CD14-positive monocyte (primary cell): ENCODE data around the gene HECW1. TPM values are rescaled to one million over a fixed set of nuclear protein-coding genes. Genes with fewer than 3 reads are reported as not detected.

Experiments used
- DNase-seq, 3 donors: peaks; one replicate each; pipeline ENCODE4 v3.0.0-alpha.2; 2011 to 2022
- H2AFZ ChIP-seq: 2 replicates; pipeline ENCODE4 v1.6.0; 2012; ENCODE audit warnings: mild to moderate bottlenecking, low read depth, low read length, inconsistent platforms; ENCODE audit not compliant: insufficient read depth, poor library complexity, severe bottlenecking
- H3K27ac ChIP-seq, 2 donors: 1 replicate in 1 of 2; 2 replicates in 1 of 2; pipeline ENCODE4 v1.5.1; 2012 to 2013; ENCODE audit warnings: low read length in 2 of 2, control low read depth in 1 of 2, inconsistent platforms in 1 of 2, low read depth in 1 of 2, mild to moderate bottlenecking in 1 of 2
- H3K27me3 ChIP-seq, 2 donors: one replicate each; pipeline versions ENCODE4 v1.6.0 to v1.6.1; 2011 to 2013; ENCODE audit warnings: low read length in 2 of 2; ENCODE audit not compliant: control insufficient read depth in 2 of 2, insufficient read depth in 2 of 2
- H3K36me3 ChIP-seq, 2 donors: replicated peaks in 1 of 2; 1 replicate in 1 of 2; 2 replicates in 1 of 2; pipeline versions ENCODE4 v1.5.1 to v1.6.1; 2012 to 2013; ENCODE audit warnings: low read length in 2 of 2, control low read depth in 1 of 2, inconsistent platforms in 1 of 2, mild to moderate bottlenecking in 1 of 2; ENCODE audit not compliant: insufficient read depth in 2 of 2, control insufficient read depth in 1 of 2
- H3K4me1 ChIP-seq, 2 donors: 1 replicate in 1 of 2; 2 replicates in 1 of 2; pipeline versions ENCODE4 v1.5.1 to v1.6.1; 2012 to 2013; ENCODE audit warnings: low read length in 2 of 2, control low read depth in 1 of 2, inconsistent platforms in 1 of 2, mild to moderate bottlenecking in 1 of 2, moderate library complexity in 1 of 2; ENCODE audit not compliant: insufficient read depth in 2 of 2, control insufficient read depth in 1 of 2
- H3K4me2 ChIP-seq: replicated peaks from 2 replicates; pipeline ENCODE3; 2012; ENCODE audit warnings: low read length, moderate library complexity, mild to moderate bottlenecking; ENCODE audit not compliant: poor library complexity, severe bottlenecking; ENCODE audit errors: extremely low read depth
- H3K4me3 ChIP-seq, 3 experiments: fragments of 200-600 bp in 1 of 3; sonication (generic) in 1 of 3; replicated peaks in 1 of 3; 1 replicate in 2 of 3; 2 replicates in 1 of 3; pipeline ENCODE4 v1.5.1; 2011 to 2013; ENCODE audit warnings: low read length in 3 of 3, mild to moderate bottlenecking in 3 of 3, control low read depth in 2 of 3, low read depth in 2 of 3, inconsistent platforms in 1 of 3, moderate library complexity in 1 of 3
- H3K79me2 ChIP-seq: 2 replicates; pipeline ENCODE4 v1.6.0; 2012; ENCODE audit warnings: mild to moderate bottlenecking, control low read depth, inconsistent platforms, low read length, moderate library complexity; ENCODE audit not compliant: insufficient read depth
- H3K9ac ChIP-seq: 2 replicates; pipeline ENCODE4 v1.6.0; 2017; ENCODE audit warnings: low read length, mild to moderate bottlenecking; ENCODE audit not compliant: insufficient read depth, poor library complexity, severe bottlenecking
- H3K9me3 ChIP-seq, 2 donors: replicated peaks in 1 of 2; 1 replicate in 1 of 2; 2 replicates in 1 of 2; pipeline versions ENCODE4 v1.5.1 to v1.6.1; 2012 to 2013; ENCODE audit warnings: low read length in 2 of 2, control low read depth in 1 of 2; ENCODE audit not compliant: control insufficient read depth in 1 of 2, insufficient read depth in 1 of 2
- H4K20me1 ChIP-seq: 2 replicates; pipeline ENCODE4 v1.6.0; 2012; ENCODE audit warnings: mild to moderate bottlenecking, low read length, control low read depth, moderate library complexity; ENCODE audit not compliant: insufficient read depth
- H3K27ac Mint-ChIP-seq, 7 donors: one replicate each; pipeline ENCODE4 v1.8.0; 2020; ENCODE audit warnings: mild to moderate bottlenecking in 7 of 7, mixed read lengths in 7 of 7, moderate library complexity in 6 of 7, inconsistent platforms in 2 of 7
- H3K27me3 Mint-ChIP-seq, 3 donors: one replicate each; pipeline ENCODE4 v1.8.0; 2021 to 2022; ENCODE audit warnings: low read depth in 3 of 3, mild to moderate bottlenecking in 3 of 3, mixed read lengths in 3 of 3, moderate library complexity in 3 of 3, inconsistent platforms in 1 of 3
- H3K36me3 Mint-ChIP-seq, 2 donors: one replicate each; pipeline ENCODE4 v1.8.0; 2020; ENCODE audit warnings: mixed read lengths in 2 of 2, inconsistent platforms in 1 of 2, mild to moderate bottlenecking in 1 of 2
- H3K4me1 Mint-ChIP-seq: one replicate; pipeline ENCODE4 v1.8.0; 2020; ENCODE audit warnings: mild to moderate bottlenecking, mixed read lengths
- H3K4me3 Mint-ChIP-seq, 2 donors: one replicate each; pipeline ENCODE4 v1.8.0; 2020; ENCODE audit warnings: mild to moderate bottlenecking in 2 of 2, mixed read lengths in 2 of 2, moderate library complexity in 1 of 2
- H3K9me3 Mint-ChIP-seq, 7 donors: one replicate each; pipeline ENCODE4 v1.8.0; 2020 to 2022; ENCODE audit warnings: mixed read lengths in 7 of 7, mild to moderate bottlenecking in 6 of 7, moderate library complexity in 6 of 7, inconsistent platforms in 2 of 7
- CTCF ChIP-seq: fragments of 200-600 bp; IDR thresholded peaks from one replicate; pipeline ENCODE4 v1.8.0; 2022; ENCODE audit warnings: antibody characterized with exemption, mild to moderate bottlenecking
- WGBS: methylation state at CpG from one replicate; pipeline ENCODE4 v1.1.5; 2013; ENCODE audit warnings: missing lambda C conversion rate; ENCODE audit not compliant: insufficient coverage; 5-methylcytosine and 5-hydroxymethylcytosine counted together
- intact Hi-C, 2 donors: fragments of 100-400 bp; cut with micrococcal nuclease; formaldehyde crosslinking; loops; one replicate each; pipeline versions ENCODE4 v1.15.0 to v1.15.1; 2023
- polyA plus RNA-seq, 3 donors: library from polyadenylated mRNA; depleted of rRNA in 1 of 3; unstranded in 2 of 3; stranded (reverse) in 1 of 3; fragments of 300-500 nt in 2 of 3; fragments of >200 nt in 1 of 3; fragmentation: Illumina TruSeq in 2 of 3; gene quantifications; 1 replicate in 2 of 3; 2 replicates in 1 of 3; pipeline ENCODE4 v1.2.3, GENCODE V29; 2012 to 2021

HECW1 gene
- polyA plus RNA-seq, 3 donors: not detected

DNA sequence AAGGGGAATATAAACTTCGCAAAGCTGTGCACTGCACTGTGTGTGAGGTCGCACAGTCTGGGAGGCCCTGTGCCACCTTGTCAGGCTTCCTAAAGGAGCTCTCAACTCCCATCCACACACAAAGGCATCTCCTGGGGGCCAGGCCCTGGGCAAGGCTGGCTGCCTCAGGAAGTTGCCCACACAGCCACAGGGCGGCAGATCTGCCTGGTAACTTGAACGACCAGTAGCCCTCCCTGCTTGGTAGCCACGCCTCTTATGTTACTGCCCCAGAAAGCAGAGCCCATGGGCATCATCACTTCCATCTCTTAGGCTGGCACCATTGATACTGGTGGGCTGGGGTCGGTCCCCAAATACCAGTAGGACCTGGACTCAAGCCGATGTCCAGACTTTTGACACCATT lies 82.8 kb downstream of the HECW1 start:
- Histone ChIP-seq H3K36me3 (no peaks in the 10 kb centered on the region), H3K27me3 (no peaks in the 10 kb centered on the region), H3K27ac (no peak overlapping the region), H3K9ac (no peak overlapping the region), H3K4me1 (no peaks in the 10 kb centered on the region), H3K4me2 (no peak overlapping the region), H3K4me3 (no peak overlapping the region), H3K79me2 (no peaks in the 10 kb centered on the region), H4K20me1 (no peaks in the 10 kb centered on the region), H3K9me3 (no peaks in the 10 kb centered on the region), H2AFZ (no peak overlapping the region)
- TF ChIP-seq CTCF: no peak
- H3K27me3 Mint-ChIP-seq: peaks cover 0 to 1% (median 0%) of the 10 kb centered on the region in 3 donors
- intact Hi-C loops: no loop called here
- no peak overlapping the region for H3K27ac Mint-ChIP-seq
- WGBS: 100% methylated on average over 1 of the region's 7 CpGs
- no peak overlapping the region for H3K4me3 Mint-ChIP-seq
- H3K4me1 Mint-ChIP-seq: no peaks in the 10 kb centered on the region
- peaks cover 0 to 2% (median 0%) of the 10 kb centered on the region in 7 donors for H3K9me3 Mint-ChIP-seq
- no peak for DNase-seq
- H3K36me3 Mint-ChIP-seq: no peaks in the 10 kb centered on the region

GRCh38 chr7:43195768-43196167 lies 83.3 kb downstream of the HECW1 start:
- no peak overlapping the region for H3K4me3 ChIP-seq
- intact Hi-C loops: no loop called here
- H3K4me3 Mint-ChIP-seq: no peak overlapping the region
- no peak for DNase-seq
- peaks cover 0 to 2% (median 0%) of the 10 kb centered on the region in 7 donors for H3K9me3 Mint-ChIP-seq
- no peaks in the 10 kb centered on the region for H3K79me2 ChIP-seq
- H3K36me3 ChIP-seq: no peaks in the 10 kb centered on the region
- peaks cover 0 to 1% (median 0%) of the 10 kb centered on the region in 3 donors for H3K27me3 Mint-ChIP-seq
- no peaks in the 10 kb centered on the region for H4K20me1 ChIP-seq
- H3K4me2 ChIP-seq: no peak overlapping the region
- WGBS: no CpG with 5 or more reads among the region's 5 CpGs
- H3K36me3 Mint-ChIP-seq: no peaks in the 10 kb centered on the region
- H2AFZ ChIP-seq: no peak overlapping the region
- no peaks in the 10 kb centered on the region for H3K4me1 Mint-ChIP-seq
- no peaks in the 10 kb centered on the region for H3K27me3 ChIP-seq
- H3K27ac ChIP-seq: no peak overlapping the region
- H3K9me3 ChIP-seq: no peaks in the 10 kb centered on the region
- no peak overlapping the region for H3K9ac ChIP-seq
- TF ChIP-seq CTCF: no peak
- H3K27ac Mint-ChIP-seq: no peak overlapping the region
- no peaks in the 10 kb centered on the region for H3K4me1 ChIP-seq
